ENCODE data around the gene SPINK1. TPM values are rescaled to one million over a fixed set of nuclear protein-coding genes. Genes with fewer than 3 reads are reported as not detected.
"Not testable (repeated sequence)": the region's sequence is repeated elsewhere in the genome, so short reads cannot be mapped to it uniquely, and the experiment has no call there.

Gene SPINK1, protein sequence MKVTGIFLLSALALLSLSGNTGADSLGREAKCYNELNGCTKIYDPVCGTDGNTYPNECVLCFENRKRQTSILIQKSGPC
- 3.7 TPM for total RNA-seq
- long read RNA-seq = 0 reads

- DNase-seq (ENCODE audit: low spot score) = no peak
Measured at GRCh38 chr5:147831465-147831864, at the start of gene SPINK1. Gene SPINK1 (minus strand): TSS chr5:147831671. CDS start chr5:147831577, 94 bp downstream.

GRCh38 chr5:147880487-147880886, 49.0 kb upstream of the SPINK1 start:
- DNase-seq (ENCODE audit: low spot score) = no peak

DNA sequence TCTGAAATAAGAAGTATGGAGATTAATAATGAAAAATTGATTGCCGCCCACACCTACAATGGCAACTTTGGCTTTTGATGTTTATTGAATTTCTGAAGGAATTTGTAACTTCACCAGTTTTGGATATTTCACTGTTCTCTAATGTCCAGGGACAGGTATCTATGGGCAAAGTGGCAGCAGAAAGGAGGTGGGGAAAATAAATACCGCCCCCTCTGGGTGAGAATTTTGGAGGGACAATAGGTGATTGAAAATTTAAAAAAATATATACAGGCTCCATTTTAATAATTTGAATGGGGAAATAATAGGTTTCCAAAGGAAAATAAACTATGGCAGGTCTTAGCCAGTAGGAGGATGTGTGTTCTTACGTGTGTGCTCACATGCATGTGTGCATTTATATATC, 48.3 kb upstream of the SPINK1 start:
- no peak for DNase-seq (ENCODE audit: low spot score)

- no peak for DNase-seq (ENCODE audit: low spot score)
Measured at GRCh38 chr5:147878066-147878759, 46.7 kb upstream of the SPINK1 start, which contains the start of gene SCGB3A2. Gene SCGB3A2 (plus strand): TSS chr5:147878711. CDS start chr5:147878804, 93 bp downstream.

- DNase-seq (ENCODE audit: low spot score) = no peak
Measured at GRCh38 chr5:147876626-147877025, 45.2 kb upstream of the SPINK1 start.

- no peak for DNase-seq (ENCODE audit: low spot score)
Measured at GRCh38 chr5:147876141-147876540, 44.7 kb upstream of the SPINK1 start.

DNA sequence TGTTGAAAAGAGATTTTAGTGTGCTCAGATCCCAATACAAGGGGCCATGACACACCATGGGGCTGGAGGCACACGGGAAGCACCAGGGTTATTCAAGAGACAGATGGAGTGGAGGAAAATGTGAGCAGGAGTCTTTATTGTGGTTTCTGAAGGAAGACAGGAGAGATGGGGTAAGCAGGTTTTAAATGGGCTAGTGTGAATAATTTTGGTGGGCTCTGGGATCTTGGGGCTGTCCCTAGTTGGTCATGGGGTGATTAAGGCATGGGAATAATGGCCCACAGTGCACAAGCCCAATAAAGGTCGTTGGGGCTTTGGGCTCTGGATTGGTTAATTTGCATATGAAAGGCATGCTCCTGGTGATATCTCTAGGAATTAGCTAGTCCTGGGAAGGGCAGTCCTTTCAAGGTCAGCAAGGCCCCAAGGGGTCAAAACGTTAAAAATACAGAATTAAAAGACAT, 43.5 kb upstream of the SPINK1 start:
- DNase-seq (ENCODE audit: low spot score) = no peak

DNA sequence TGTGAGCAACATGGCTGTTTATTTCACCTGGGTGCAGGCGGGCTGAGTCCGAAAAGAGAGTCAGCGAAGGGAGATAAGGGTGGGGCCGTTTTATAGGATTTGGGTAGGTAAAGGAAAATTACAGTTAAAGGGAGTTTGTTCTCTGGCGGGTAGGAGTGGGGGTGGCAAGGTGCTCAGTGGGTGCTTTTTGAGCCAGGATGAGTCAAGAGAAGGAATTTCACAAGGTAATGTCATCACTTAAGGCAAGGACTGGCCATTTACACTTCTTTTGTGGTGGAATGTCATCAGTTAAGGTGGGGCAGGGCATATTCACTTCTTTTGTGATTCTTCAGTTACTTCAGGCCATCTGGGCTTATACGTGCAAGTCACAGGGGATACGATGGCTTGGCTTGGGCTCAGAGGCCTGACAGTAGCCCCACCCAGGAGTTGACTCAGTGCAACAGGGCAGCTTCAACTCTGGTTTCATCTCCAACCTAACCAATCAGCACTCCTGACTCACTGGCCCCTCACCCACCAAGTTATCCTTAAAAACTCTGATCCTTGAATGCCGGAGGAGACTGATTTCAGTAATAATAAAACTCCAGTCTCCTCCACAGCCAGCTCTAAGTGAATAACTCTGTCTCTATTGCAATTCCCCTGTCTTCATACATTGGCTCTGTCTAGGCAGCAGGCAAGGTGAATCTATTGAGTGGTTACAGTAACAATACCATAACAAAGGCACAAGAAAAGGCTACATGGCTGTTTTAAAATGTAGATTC, 42.8 kb upstream of the SPINK1 start:
- not testable (repeated sequence) for DNase-seq (ENCODE audit: low spot score)

DNA sequence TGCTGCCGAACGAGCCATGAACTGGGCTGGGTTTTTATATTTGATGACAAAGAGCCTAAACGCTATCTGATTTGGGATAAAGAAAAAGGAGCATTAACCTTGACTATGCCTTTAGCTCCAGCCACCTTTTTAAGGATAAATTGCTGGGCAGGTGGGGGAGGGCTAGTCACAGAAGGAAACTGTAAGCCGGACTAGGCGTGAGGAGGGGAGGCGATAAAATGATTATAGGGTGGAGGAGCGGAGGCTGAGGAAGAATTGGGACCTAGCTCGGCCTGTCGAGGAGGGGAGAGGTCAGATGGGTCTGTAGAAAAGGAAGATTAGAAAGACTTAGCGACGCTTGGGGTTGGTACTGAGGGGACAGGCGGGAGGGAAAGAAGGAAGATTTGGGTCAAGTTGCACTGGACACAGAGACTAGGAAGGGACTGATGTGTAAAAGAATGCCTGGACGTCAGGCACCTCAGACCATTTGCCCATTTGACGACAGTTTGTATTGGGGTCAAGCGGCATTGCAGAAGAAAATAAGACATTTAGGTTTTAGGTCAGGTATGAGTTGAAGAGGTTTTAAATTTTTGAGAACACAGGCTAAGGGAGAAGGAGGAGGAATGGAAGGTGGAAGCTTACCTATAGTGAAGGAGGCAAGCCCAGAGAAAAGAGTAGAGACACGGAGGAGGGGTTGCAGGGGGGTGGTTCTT, 41.4 kb upstream of the SPINK1 start:
- DNase-seq (ENCODE audit: low spot score) = not testable (repeated sequence)

- not testable (repeated sequence) for DNase-seq (ENCODE audit: low spot score)
Measured at GRCh38 chr5:147871980-147872549, 40.6 kb upstream of the SPINK1 start.

DNA sequence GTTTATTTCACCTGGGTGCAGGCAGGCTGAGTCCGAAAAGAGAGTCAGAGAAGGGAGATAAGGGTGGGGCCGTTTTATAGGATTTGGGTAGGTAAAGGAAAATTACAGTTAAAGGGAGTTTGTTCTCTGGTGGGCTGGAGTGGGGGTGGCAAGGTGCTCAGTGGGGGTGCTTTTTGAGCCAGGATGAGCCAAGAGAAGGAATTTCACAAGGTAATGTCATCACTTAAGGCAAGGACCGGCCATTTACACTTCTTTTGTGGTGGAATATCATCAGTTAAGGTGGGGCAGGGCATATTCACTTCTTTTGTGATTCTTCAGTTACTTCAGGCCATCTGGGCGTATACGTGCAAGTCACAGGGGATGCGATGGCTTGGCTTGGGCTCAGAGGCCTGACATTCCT, 38.4 kb upstream of the SPINK1 start:
- DNase-seq (ENCODE audit: low spot score) = not testable (repeated sequence)

- DNase-seq (ENCODE audit: low spot score) = no peak
Measured at GRCh38 chr5:147869112-147869511, 37.6 kb upstream of the SPINK1 start.

- no peak for DNase-seq (ENCODE audit: low spot score)
Measured at GRCh38 chr5:147863454-147864158, 32.1 kb upstream of the SPINK1 start.

DNA sequence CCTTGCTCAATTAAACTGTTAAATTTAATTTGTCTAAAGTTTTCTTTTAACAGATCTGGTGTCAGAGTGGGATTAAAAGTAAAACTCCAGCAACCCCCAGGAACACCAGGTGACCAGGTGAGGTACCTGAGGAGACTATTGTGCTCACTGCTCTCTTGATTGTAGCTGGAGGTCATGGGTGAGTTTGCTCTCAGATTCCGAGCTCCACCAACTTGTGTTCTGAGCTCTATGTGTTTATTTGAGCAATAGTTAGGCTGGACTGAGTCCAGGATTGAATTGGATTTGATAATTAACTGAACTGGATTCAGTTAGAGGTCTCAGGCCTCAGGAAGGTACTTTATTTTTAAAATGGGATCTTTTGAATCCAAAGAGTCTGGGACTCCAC, 29.2 kb upstream of the SPINK1 start:
- no peak for DNase-seq (ENCODE audit: low spot score)

GRCh38 chr5:147859962-147860640, 28.6 kb upstream of the SPINK1 start:
- DNase-seq (ENCODE audit: low spot score) = no peak

GRCh38 chr5:147858565-147858964, 27.1 kb upstream of the SPINK1 start:
- no peak for DNase-seq (ENCODE audit: low spot score)

DNA sequence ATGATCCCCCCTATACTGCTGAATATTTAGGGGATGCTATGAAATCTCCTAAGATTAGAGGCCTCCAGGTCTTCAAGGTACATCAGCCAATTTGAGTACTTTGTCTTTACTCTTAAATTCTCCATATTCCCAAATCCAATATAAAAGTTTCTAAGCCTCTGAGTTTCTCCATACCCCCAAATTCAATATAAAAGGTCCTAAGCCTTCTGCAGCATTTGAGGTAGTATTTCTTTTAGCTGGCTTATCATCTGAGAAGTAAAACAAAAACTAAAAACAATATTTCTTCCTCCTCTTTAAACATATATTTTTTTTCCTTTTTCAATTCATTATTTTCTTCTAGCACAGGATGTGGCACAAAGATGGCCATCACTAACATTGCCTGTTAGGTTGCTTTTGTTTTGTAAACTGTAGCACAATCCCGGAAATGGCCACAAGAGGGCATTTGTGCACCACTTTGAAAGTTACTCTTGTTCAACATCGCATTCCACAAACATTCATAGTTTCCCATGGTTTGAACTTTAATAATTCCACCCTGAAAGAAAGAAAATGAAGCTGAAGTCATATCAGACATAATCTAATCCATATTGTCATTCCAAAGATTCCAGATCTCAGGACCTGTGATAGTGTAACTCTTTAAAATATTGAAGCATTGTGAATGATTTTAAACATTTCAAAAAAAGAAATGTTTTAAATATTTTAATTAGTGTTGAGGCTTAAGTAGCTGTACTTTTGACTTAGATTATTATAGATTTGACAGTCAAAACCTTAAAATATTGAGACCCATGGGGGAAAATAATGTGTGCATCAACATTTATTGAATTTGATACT, 26.0 kb upstream of the SPINK1 start:
- DNase-seq (ENCODE audit: low spot score) = no peak

GRCh38 chr5:147856801-147857200, 25.3 kb upstream of the SPINK1 start:
- no peak for DNase-seq (ENCODE audit: low spot score)

DNA sequence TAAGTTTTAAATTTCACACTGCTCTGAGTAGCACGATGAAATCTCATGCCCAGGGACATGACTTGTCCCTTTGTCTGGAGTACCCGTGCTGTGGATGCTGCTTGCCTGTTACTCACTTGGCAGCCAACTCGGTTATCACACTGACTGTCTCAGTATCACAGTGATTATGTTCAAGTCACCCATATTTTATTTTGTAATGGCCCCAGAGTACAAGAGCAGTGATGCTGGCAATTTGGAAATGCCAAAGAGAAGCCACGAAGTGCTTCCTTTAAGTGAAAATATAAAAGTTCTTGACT, 24.3 kb upstream of the SPINK1 start:
- DNase-seq (ENCODE audit: low spot score) = no peak

Data from mesenteric fat pad (tissue), 1 donor.